H1 (cell line): Measurements from ENCODE around the gene ITGA8. TPM values are rescaled to one million over a fixed set of nuclear protein-coding genes. Genes with fewer than 3 reads are reported as not detected.

Experiments used
- CTCF ChIA-PET: fragments of 300-600 bp; sonication (Branson Sonifier 250); formaldehyde crosslinking; loops from one replicate; lab custom pipeline; 2021; ENCODE audit not compliant: partially characterized antibody; lab: Charles Lee
- POLR2A ChIA-PET: fragments of 300-600 bp; sonication (Branson Sonifier 250); formaldehyde crosslinking; loops from one replicate; lab custom pipeline; 2021; ENCODE audit warnings: inconsistent platforms; ENCODE audit not compliant: partially characterized antibody; lab: Charles Lee
- DNase-seq, 2 experiments: peaks; one replicate each; pipeline versions ENCODE4 v3.0.0 to v3.0.0-alpha.2; 2010 to 2022; ENCODE audit warnings: low spot score in 2 of 2, low read depth in 1 of 2, mixed read lengths in 1 of 2
- FAIRE-seq: peaks from 2 replicates; lab custom pipeline; 2011; peaks lifted over from hg19 to GRCh38; lab: Jason Lieb, UNC
- H2AFZ ChIP-seq: 2 replicates; pipeline ENCODE4 v1.8.1; 2012; ENCODE audit warnings: low read length, inconsistent platforms
- H2AK5ac ChIP-seq: 2 replicates; pipeline ENCODE4 v1.6.1; 2013; ENCODE audit warnings: low read depth, low read length
- H2BK120ac ChIP-seq: replicated peaks from 2 replicates; pipeline ENCODE3; 2013; ENCODE audit warnings: low read depth, low read length, inconsistent platforms
- H2BK12ac ChIP-seq: 2 replicates; pipeline ENCODE4 v1.6.1; 2013; ENCODE audit warnings: low read depth, low read length
- H2BK15ac ChIP-seq: 2 replicates; pipeline ENCODE4 v1.6.1; 2013; ENCODE audit warnings: low read length
- H2BK20ac ChIP-seq: 2 replicates; pipeline ENCODE4 v1.6.1; 2013; ENCODE audit warnings: low read length
- H2BK5ac ChIP-seq: 2 replicates; pipeline ENCODE4 v1.6.1; 2013; ENCODE audit warnings: low read depth, low read length
- H3K14ac ChIP-seq: 2 replicates; pipeline ENCODE4 v1.6.1; 2013; ENCODE audit warnings: inconsistent platforms; ENCODE audit not compliant: insufficient read length
- H3K18ac ChIP-seq: 2 replicates; pipeline ENCODE4 v1.6.1; 2013; ENCODE audit warnings: low read length; ENCODE audit errors: extremely low read depth
- H3K23ac ChIP-seq: 2 replicates; pipeline ENCODE4 v1.6.1; 2013; ENCODE audit warnings: inconsistent platforms; ENCODE audit not compliant: insufficient read length
- H3K23me2 ChIP-seq: 2 replicates; pipeline ENCODE4 v1.6.1; 2013; ENCODE audit warnings: low read depth, low read length
- H3K27ac ChIP-seq: 2 replicates; pipeline ENCODE4 v1.6.1; 2011; ENCODE audit warnings: low read depth, low read length, inconsistent platforms
- H3K27me3 ChIP-seq, 4 experiments: replicated peaks in 1 of 4; 1 replicate in 1 of 4; 2 replicates in 3 of 4; pipeline versions ENCODE4 v1.6.1 to v1.8.1; 2011 to 2013; ENCODE audit warnings: low read length in 3 of 4, mild to moderate bottlenecking in 3 of 4, inconsistent platforms in 2 of 4, mixed read lengths in 2 of 4, moderate library complexity in 1 of 4; ENCODE audit not compliant: control insufficient read depth in 3 of 4, insufficient read depth in 3 of 4; ENCODE audit errors: extremely low read depth in 1 of 4
- H3K36me3 ChIP-seq, 4 experiments: 2 replicates each; pipeline versions ENCODE4 v1.6.1 to v1.8.1; 2011 to 2013; ENCODE audit warnings: mild to moderate bottlenecking in 4 of 4, low read length in 3 of 4, moderate library complexity in 2 of 4, control low read depth in 1 of 4, inconsistent platforms in 1 of 4; ENCODE audit not compliant: insufficient read depth in 4 of 4, control insufficient read depth in 2 of 4
- H3K4ac ChIP-seq: replicated peaks from 2 replicates; pipeline ENCODE3; 2013; ENCODE audit warnings: low read length, low read depth, mixed read lengths, inconsistent platforms; ENCODE audit not compliant: insufficient read length
- H3K4me1 ChIP-seq, 4 experiments: replicated peaks in 1 of 4; 1 replicate in 1 of 4; 2 replicates in 3 of 4; pipeline versions ENCODE4 v1.6.1 to v1.8.1; 2011 to 2013; ENCODE audit warnings: low read length in 3 of 4, inconsistent platforms in 2 of 4, mixed read lengths in 1 of 4; ENCODE audit not compliant: insufficient read depth in 4 of 4, control insufficient read depth in 3 of 4
- H3K4me2 ChIP-seq, 2 experiments: 2 replicates each; pipeline versions ENCODE4 v1.6.1 to v1.8.1; 2011 to 2013; ENCODE audit warnings: low read depth in 2 of 2, low read length in 2 of 2, control low read depth in 1 of 2, inconsistent platforms in 1 of 2, mild to moderate bottlenecking in 1 of 2; ENCODE audit not compliant: insufficient read depth in 1 of 2
- H3K4me3 ChIP-seq, 4 experiments: fragments of 200-600, 300-600 bp in 1 of 4; sonication (generic), shearing (Covaris generic), sonication (Bioruptor Twin) in 1 of 4; 2 replicates each; pipeline versions ENCODE4 v1.5.1 to v1.8.1; 2011 to 2016; ENCODE audit warnings: low read length in 4 of 4, low read depth in 3 of 4, control low read depth in 2 of 4, inconsistent platforms in 2 of 4, mild to moderate bottlenecking in 2 of 4, mixed read lengths in 1 of 4, moderate library complexity in 1 of 4; ENCODE audit not compliant: insufficient read depth in 2 of 4; ENCODE audit errors: extremely low read depth in 1 of 4
- H3K56ac ChIP-seq: replicated peaks from 2 replicates; pipeline ENCODE3; 2013; ENCODE audit warnings: low read depth, mild to moderate bottlenecking, mixed read lengths, low read length, inconsistent platforms; ENCODE audit not compliant: insufficient read length
- H3K79me1 ChIP-seq: 2 replicates; pipeline ENCODE4 v1.6.1; 2013; ENCODE audit warnings: low read depth, low read length, control low read depth
- H3K79me2 ChIP-seq, 2 experiments: 2 replicates each; pipeline versions ENCODE4 v1.6.1 to v1.8.1; 2012 to 2013; ENCODE audit warnings: low read length in 2 of 2, mild to moderate bottlenecking in 2 of 2, inconsistent platforms in 1 of 2; ENCODE audit not compliant: insufficient read depth in 2 of 2, control insufficient read depth in 1 of 2
- H3K9ac ChIP-seq, 4 experiments: replicated peaks in 1 of 4; 1 replicate in 1 of 4; 2 replicates in 3 of 4; pipeline versions ENCODE4 v1.6.1 to v1.8.1; 2011 to 2013; ENCODE audit warnings: low read depth in 3 of 4, low read length in 3 of 4, control low read depth in 2 of 4, mild to moderate bottlenecking in 2 of 4, moderate library complexity in 2 of 4, inconsistent platforms in 1 of 4; ENCODE audit errors: extremely low read depth in 1 of 4
- H3K9me3 ChIP-seq, 2 experiments: 2 replicates each; pipeline versions ENCODE4 v1.6.1 to v1.8.1; 2012 to 2013; ENCODE audit warnings: mild to moderate bottlenecking in 2 of 2, moderate library complexity in 2 of 2, control low read depth in 1 of 2, inconsistent platforms in 1 of 2, low read depth in 1 of 2, low read length in 1 of 2, mixed read lengths in 1 of 2; ENCODE audit not compliant: insufficient read depth in 2 of 2
- H4K20me1 ChIP-seq, 2 experiments: replicated peaks in 1 of 2; 2 replicates each; pipeline versions ENCODE3 to v1.8.1; 2011 to 2013; ENCODE audit warnings: inconsistent platforms in 2 of 2, low read length in 2 of 2, mild to moderate bottlenecking in 1 of 2; ENCODE audit not compliant: insufficient read depth in 2 of 2, control insufficient read depth in 1 of 2
- H4K5ac ChIP-seq: 2 replicates; pipeline ENCODE4 v1.6.1; 2013; ENCODE audit warnings: low read length, low read depth, mixed read lengths, inconsistent platforms; ENCODE audit not compliant: insufficient read length
- H4K8ac ChIP-seq: 2 replicates; pipeline ENCODE4 v1.8.0; 2013; ENCODE audit warnings: mild to moderate bottlenecking, moderate library complexity, low read length, inconsistent platforms; ENCODE audit not compliant: insufficient read depth; ENCODE audit errors: extremely low read depth
- H4K91ac ChIP-seq: replicated peaks from 2 replicates; pipeline ENCODE3; 2013; ENCODE audit warnings: low read length, mixed read lengths, inconsistent platforms; ENCODE audit not compliant: insufficient read length
- BRCA1 ChIP-seq: IDR thresholded peaks from 2 replicates; pipeline ENCODE4 v1.6.1; 2012; ENCODE audit warnings: low read depth, low read length, improper control_type of control experiment
- CBX5 ChIP-seq: fragments of 300-800, 300-1000 bp; sonication (generic); IDR thresholded peaks from 2 replicates; pipeline ENCODE4 v1.7.1; 2016; ENCODE audit warnings: antibody characterized with exemption, low read length, low read depth
- CHD2 ChIP-seq: IDR thresholded peaks from 2 replicates; pipeline ENCODE4 v1.6.1; 2012; ENCODE audit warnings: low read length, improper control_type of control experiment
- E2F6 ChIP-seq: IDR thresholded peaks from 2 replicates; pipeline ENCODE4 v1.6.1; 2012; ENCODE audit warnings: inconsistent platforms
- GABPA ChIP-seq: IDR thresholded peaks from 2 replicates; pipeline ENCODE4 v1.6.1; 2011; ENCODE audit warnings: mild to moderate bottlenecking, low read length, moderate library complexity, borderline replicate concordance; ENCODE audit not compliant: insufficient read depth
- KDM1A ChIP-seq: fragments of 200-600, 300-600 bp; sonication (generic); IDR thresholded peaks from 2 replicates; pipeline ENCODE4 v1.7.1; 2016; ENCODE audit warnings: mild to moderate bottlenecking, low read length, borderline replicate concordance
- KDM4A ChIP-seq: IDR thresholded peaks from one replicate; pipeline ENCODE4 v1.7.1; 2012; ENCODE audit warnings: low read depth, mild to moderate bottlenecking, moderate library complexity, low read length, inconsistent platforms; ENCODE audit not compliant: severe bottlenecking
- PHF8 ChIP-seq: fragments of 200-600 bp; sonication (generic); conservative IDR thresholded peaks from 2 replicates; pipeline ENCODE4 v1.7.1; 2012; ENCODE audit warnings: low read depth, mild to moderate bottlenecking, inconsistent platforms, low read length, moderate library complexity
- POLR2AphosphoS5 ChIP-seq: IDR thresholded peaks from 2 replicates; pipeline ENCODE4 v1.6.1; 2011; ENCODE audit warnings: low read depth, low read length
- RNF2 ChIP-seq: fragments of 200-900, 300-1000 bp; sonication (generic); IDR thresholded peaks from 2 replicates; pipeline ENCODE4 v1.7.1; 2016; ENCODE audit warnings: borderline replicate concordance, low read depth, mild to moderate bottlenecking, antibody characterized with exemption, low read length; ENCODE audit not compliant: poor library complexity, severe bottlenecking; ENCODE audit errors: missing control alignments
- SP4 ChIP-seq: IDR thresholded peaks from 2 replicates; pipeline ENCODE4 v1.6.1; 2012; ENCODE audit warnings: low read length, inconsistent platforms
- WGBS, 2 experiments: shearing (Covaris generic) in 1 of 2; methylation state at CpG; one replicate each; pipeline versions ENCODE4 v1.1.6 to v1.1.7; 2013 to 2015; ENCODE audit warnings: low lambda C conversion rate in 2 of 2, mixed read lengths in 2 of 2, inconsistent platforms in 1 of 2, low coverage in 1 of 2, missing lambda C conversion rate in 1 of 2; ENCODE audit not compliant: insufficient replicate concordance in 2 of 2, insufficient coverage in 1 of 2, insufficient read length in 1 of 2; ENCODE audit errors: extremely low coverage in 1 of 2, missing lambda C conversion rate in 1 of 2; 5-methylcytosine and 5-hydroxymethylcytosine counted together
- polyA plus RNA-seq, 7 experiments: library from polyadenylated mRNA; depleted of rRNA in 3 of 7; stranded (reverse) in 5 of 7; unstranded in 2 of 7; fragments of >200 nt in 5 of 7; fragments of 200-250 nt in 2 of 7; gene quantifications; 1 replicate in 5 of 7; 2 replicates in 1 of 7; 4 replicates in 1 of 7; pipeline versions ENCODE4 v1.2.1 to v1.2.3, GENCODE V29; 2011 to 2013; ENCODE audit warnings: missing spikeins in 2 of 7, mixed read lengths in 2 of 7
- total RNA-seq: library from RNA; stranded (reverse); fragmentation: NEBNext Ultra II Directional; extraction: Animal tissue kit (Norgen Biotek cat#: 25700); gene quantifications from 2 replicates; pipeline ENCODE4 v1.2.1, GENCODE V29; 2021
- TF ChIP-seq, protein P1 (sequence below): IDR thresholded peaks from 2 replicates; pipeline ENCODE4 v1.6.1; 2011; ENCODE audit warnings: low read length, improper control_type of control experiment

Gene ITGA8
- total and polyA plus RNA-seq, 2 of the 8 experiments (the other 6 are each of a cell fraction or from before 2014, with no cell fraction given) = not detected

DNA sequence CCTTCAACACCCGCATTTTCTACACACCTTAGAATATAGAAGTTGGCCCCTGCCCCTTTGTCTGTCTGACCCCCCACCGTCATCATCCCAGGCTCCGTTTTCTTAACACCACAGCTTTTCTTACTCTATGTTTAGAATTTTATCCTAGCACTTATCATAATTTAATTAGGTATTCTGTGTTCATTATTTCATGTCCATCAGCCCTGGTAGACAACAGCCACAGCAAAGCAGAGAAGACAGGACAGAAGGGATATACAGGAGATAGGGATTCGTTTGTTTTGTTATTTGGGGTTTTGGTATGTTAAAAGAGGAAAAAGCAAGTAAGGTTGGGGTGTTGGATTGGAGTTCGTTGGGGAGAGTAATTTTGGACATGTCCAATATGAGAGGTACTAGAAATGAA, 48.8 kb downstream of the ITGA8 start:
- no peak overlapping the region for H4K91ac ChIP-seq
- CTCF ChIA-PET = interaction anchor here (3.3 kb wide), 1 partner anchor 10 kb away, joined by 14 read pairs; no protein-coding TSS in a partner anchor
- H4K5ac ChIP-seq = no peak overlapping the region
- no peak overlapping the region for H2BK20ac ChIP-seq
- no peaks in the 10 kb centered on the region for H3K27me3 ChIP-seq
- WGBS, 2 experiments = 89 to 100% methylated on average over 2 to 5 of the region's 5 CpGs
- H4K20me1 ChIP-seq = no peaks in the 10 kb centered on the region
- no peak overlapping the region for H3K23ac ChIP-seq
- no peaks in the 10 kb centered on the region for H3K79me1 ChIP-seq
- H3K4me2 ChIP-seq = no peak overlapping the region
- no peak overlapping the region for H3K18ac ChIP-seq
- no peak overlapping the region for H3K27ac ChIP-seq
- no peaks in the 10 kb centered on the region for H3K36me3 ChIP-seq
- H2BK5ac ChIP-seq = no peak overlapping the region
- H3K4ac ChIP-seq = no peak overlapping the region
- no peaks in the 10 kb centered on the region for H3K4me1 ChIP-seq
- no peak overlapping the region for H2BK12ac ChIP-seq
- POLR2A ChIA-PET = no interaction called here
- no peak overlapping the region for H3K14ac ChIP-seq
- H3K56ac ChIP-seq = no peak overlapping the region
- H2AFZ ChIP-seq = no peak overlapping the region
- DNase-seq (no peak), FAIRE-seq (no peak)
- no peaks in the 10 kb centered on the region for H3K79me2 ChIP-seq
- H2AK5ac ChIP-seq = no peak overlapping the region
- H3K9me3 ChIP-seq = no peaks in the 10 kb centered on the region
- no peak overlapping the region for H3K4me3 ChIP-seq
- H3K9ac ChIP-seq = no peak overlapping the region
- H2BK15ac ChIP-seq = no peak overlapping the region
- H4K8ac ChIP-seq = no peak overlapping the region
- H2BK120ac ChIP-seq = no peak overlapping the region
- no peaks in the 10 kb centered on the region; the same call in 1 of the 2 replicates for H3K23me2 ChIP-seq
- TF ChIP-seq BRCA1 (no peak), GABPA (no peak), KDM4A (no peak), SP4 (no peak), KDM1A (no peak), PHF8 (no peak), E2F6 (no peak), RNF2 (no peak), POLR2AphosphoS5 (no peak), CHD2 (no peak), CBX5 (no peak)
- TF ChIP-seq, protein P1, sequence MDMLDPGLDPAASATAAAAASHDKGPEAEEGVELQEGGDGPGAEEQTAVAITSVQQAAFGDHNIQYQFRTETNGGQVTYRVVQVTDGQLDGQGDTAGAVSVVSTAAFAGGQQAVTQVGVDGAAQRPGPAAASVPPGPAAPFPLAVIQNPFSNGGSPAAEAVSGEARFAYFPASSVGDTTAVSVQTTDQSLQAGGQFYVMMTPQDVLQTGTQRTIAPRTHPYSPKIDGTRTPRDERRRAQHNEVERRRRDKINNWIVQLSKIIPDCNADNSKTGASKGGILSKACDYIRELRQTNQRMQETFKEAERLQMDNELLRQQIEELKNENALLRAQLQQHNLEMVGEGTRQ = no peak
